Heart left ventricle (tissue), 13 donors: ENCODE data around the gene NRGN.

Source experiments
- CTCF ChIP-seq, 12 donors: fragments of 200-600 bp; sonication (generic) in 4 of 12; IDR thresholded peaks; one replicate each; pipeline versions ENCODE4 v1.5.0 to v1.8.0; 2018 to 2022; ENCODE audit warnings: antibody characterized with exemption in 12 of 12, mild to moderate bottlenecking in 5 of 12
- POLR2A ChIP-seq, 2 donors: fragments of 450-650 bp; IDR thresholded peaks; one replicate each; pipeline ENCODE4 v1.6.1; 2017; ENCODE audit warnings: antibody characterized with exemption in 2 of 2, mild to moderate bottlenecking in 2 of 2, moderate library complexity in 2 of 2
- donor health status: ischemic (EF 13 %, LVEDD 7.1; RV severe dilation, severe dysfunction).
- donor health status: DM: no; HTN: yes; CAD: no.
- donor health status: DM: no; HTN: no; CAD: no.
- donor health status: ischemic (EF 25% LVEDD 6.9; RV normal size, moderate dysfunction).
- donor health status: ischemic (EF 25% LVEDD 5.7; RV mildly dilated, moderate dysfunction).
- donor health status: ischemic (EF 35%, LVEDD 5.7; RV mildly dilated, moderate dysfunction).
- donor health status: nonischemic (EF 11% LVEDD 7.7; RV severe dilation, severe dysfunction).
- donor health status: DM: yes; HTN: yes; CAD: no.
- donor health status: PGD.
- donor health status: ischemic (EF 29% LVEDD 5.4; RV normal size, mild dysfunction).
- donor health status: nonischemic (EF 23%, LVEDD 6.1; RV moderate dilation, normal function).

- no peak for TF ChIP-seq POLR2A (IDR thresholded peaks at IDR 0.05)
- peak; percentile 22 to 66 (median 50) for TF ChIP-seq CTCF (IDR thresholded peaks at IDR 0.05)
These were observed 638 bp downstream of the NRGN start for GRCh38 chr11:124740277-124740882.
